SH-SY5Y (cell line): Measurements from ENCODE around the gene FMO2.

Source experiments
- GATA2 ChIP-seq: IDR thresholded peaks from 2 replicates; pipeline ENCODE4 v1.6.1; 2011; ENCODE audit warnings: mild to moderate bottlenecking, low read depth, low read length
- GATA3 ChIP-seq: IDR thresholded peaks from 2 replicates; pipeline ENCODE4 v1.6.1; 2011; ENCODE audit warnings: low read depth, mild to moderate bottlenecking, low read length, moderate library complexity

- TF ChIP-seq GATA3 (no peak), GATA2 (no peak)
Observed at GRCh38 chr1:171160639-171161354, 24.3 kb upstream of the FMO2 start.
